Naive B cell (primary cell): ENCODE data around the gene DIO3. TPM values are rescaled to one million over a fixed set of nuclear protein-coding genes. Genes with fewer than 3 reads are reported as not detected.

Experiments
- ATAC-seq, 2 donors: fragments of 150-1000 bp; cut with Tn5 transposase; 2 replicates each; pipeline ENCODE4 v1.10.0; 2021; ENCODE audit warnings: low read depth in 2 of 2, mild to moderate bottlenecking in 2 of 2, moderate library complexity in 2 of 2
- DNase-seq: peaks from one replicate; pipeline ENCODE4 v3.0.0; 2022
- H3K27ac Mint-ChIP-seq, 6 donors: one replicate each; pipeline ENCODE4 v1.8.0; 2020 to 2022; ENCODE audit warnings: mild to moderate bottlenecking in 6 of 6, mixed read lengths in 6 of 6, moderate library complexity in 5 of 6, inconsistent platforms in 2 of 6
- H3K27me3 Mint-ChIP-seq, 3 donors: one replicate each; pipeline ENCODE4 v1.8.0; 2021 to 2022; ENCODE audit warnings: mixed read lengths in 3 of 3, mild to moderate bottlenecking in 1 of 3
- H3K36me3 Mint-ChIP-seq, 2 donors: one replicate each; pipeline ENCODE4 v1.8.0; 2020 to 2022; ENCODE audit warnings: mixed read lengths in 2 of 2, inconsistent platforms in 1 of 2, mild to moderate bottlenecking in 1 of 2
- H3K4me1 Mint-ChIP-seq, 3 donors: one replicate each; pipeline ENCODE4 v1.8.0; 2020 to 2022; ENCODE audit warnings: mixed read lengths in 3 of 3, inconsistent platforms in 1 of 3, mild to moderate bottlenecking in 1 of 3, moderate library complexity in 1 of 3
- H3K4me3 Mint-ChIP-seq, 8 donors: one replicate each; pipeline ENCODE4 v1.8.0; 2020 to 2022; ENCODE audit warnings: mild to moderate bottlenecking in 8 of 8, mixed read lengths in 8 of 8, moderate library complexity in 8 of 8, inconsistent platforms in 2 of 8
- H3K9me3 Mint-ChIP-seq, 7 donors: one replicate each; pipeline ENCODE4 v1.8.0; 2020 to 2022; ENCODE audit warnings: mixed read lengths in 7 of 7, mild to moderate bottlenecking in 5 of 7, inconsistent platforms in 2 of 7, moderate library complexity in 1 of 7
- polyA plus RNA-seq, 6 donors: library from polyadenylated mRNA; unstranded; fragments of 300-500 nt; fragmentation: Illumina TruSeq; gene quantifications; one replicate each; pipeline ENCODE4 v1.2.3, GENCODE V29; 2021; ENCODE audit warnings: low read depth in 6 of 6

Gene DIO3
- polyA plus RNA-seq, 6 donors from 2014 or later: not detected

GRCh38 chr14:101584055-101584859 lies 23.0 kb downstream of the DIO3 start:
- Mint-ChIP-seq H3K9me3 (no peaks in the 10 kb centered on the region), H3K27ac (no peak overlapping the region), H3K27me3 (peaks cover 6 to 24% (median 20%) of the 10 kb centered on the region in 3 donors), H3K36me3 (no peaks in the 10 kb centered on the region), H3K4me3 (peak overlapping the region in 2 of 8 donors; percentile 23 to 56), H3K4me1 (no peaks in the 10 kb centered on the region)
- ATAC-seq (no peak), DNase-seq (no peak)

- ATAC-seq: no peak
- Mint-ChIP-seq H3K27me3 (peaks cover 6 to 24% (median 19%) of the 10 kb centered on the region in 3 donors), H3K4me1 (no peaks in the 10 kb centered on the region), H3K4me3 (no peak overlapping the region), H3K36me3 (no peaks in the 10 kb centered on the region), H3K27ac (no peak overlapping the region), H3K9me3 (no peaks in the 10 kb centered on the region)
- DNase-seq: no peak
Observed at GRCh38 chr14:101585211-101585610, 23.9 kb downstream of the DIO3 start.

- no peaks in the 10 kb centered on the region for H3K9me3 Mint-ChIP-seq
- peak overlapping the region in 2 of 6 donors; percentile 47 to 85 for H3K27ac Mint-ChIP-seq
- H3K27me3 Mint-ChIP-seq: peaks cover 0 to 13% (median 6%) of the 10 kb centered on the region in 3 donors
- H3K36me3 Mint-ChIP-seq: no peaks in the 10 kb centered on the region
- H3K4me1 Mint-ChIP-seq: no peaks in the 10 kb centered on the region
- ATAC-seq (no peak), DNase-seq (no peak)
- peak overlapping the region in 1 of 8 donors; percentile 35 for H3K4me3 Mint-ChIP-seq
Observed at GRCh38 chr14:101586531-101587430, 25.5 kb downstream of the DIO3 start.

- H3K36me3 Mint-ChIP-seq: no peaks in the 10 kb centered on the region
- ATAC-seq: no peak
- H3K27ac Mint-ChIP-seq: peak overlapping the region in 1 of 6 donors; percentile 28
- DNase-seq: no peak
- H3K4me3 Mint-ChIP-seq: no peak overlapping the region
- no peaks in the 10 kb centered on the region for H3K4me1 Mint-ChIP-seq
- H3K9me3 Mint-ChIP-seq: no peaks in the 10 kb centered on the region
- peaks cover 0 to 7% (median 6%) of the 10 kb centered on the region in 3 donors for H3K27me3 Mint-ChIP-seq
Observed at GRCh38 chr14:101587441-101587911, 26.2 kb downstream of the DIO3 start.

GRCh38 chr14:101588286-101588975 lies 27.1 kb downstream of the DIO3 start:
- H3K36me3 Mint-ChIP-seq: no peaks in the 10 kb centered on the region
- no peak overlapping the region for H3K4me3 Mint-ChIP-seq
- peaks cover 0 to 2% (median 0%) of the 10 kb centered on the region in 3 donors for H3K4me1 Mint-ChIP-seq
- H3K27me3 Mint-ChIP-seq: peaks cover 0 to 7% (median 6%) of the 10 kb centered on the region in 3 donors
- no peak overlapping the region for H3K27ac Mint-ChIP-seq
- ATAC-seq: no peak
- DNase-seq: no peak
- no peaks in the 10 kb centered on the region for H3K9me3 Mint-ChIP-seq

- ATAC-seq (no peak), DNase-seq (no peak)
- H3K27ac Mint-ChIP-seq: no peak overlapping the region
- peaks cover 0 to under 1% (median 0%) of the 10 kb centered on the region in 7 donors for H3K9me3 Mint-ChIP-seq
- no peaks in the 10 kb centered on the region for H3K36me3 Mint-ChIP-seq
- peaks cover 0 to 7% (median 6%) of the 10 kb centered on the region in 3 donors for H3K27me3 Mint-ChIP-seq
- peaks cover 0 to 7% (median 0%) of the 10 kb centered on the region in 3 donors for H3K4me1 Mint-ChIP-seq
- no peak overlapping the region for H3K4me3 Mint-ChIP-seq
Observed at GRCh38 chr14:101588990-101589389, 27.7 kb downstream of the DIO3 start.

- Mint-ChIP-seq H3K4me1 (peaks cover 0 to 13% (median 4%) of the 10 kb centered on the region in 3 donors), H3K4me3 (no peak overlapping the region), H3K27ac (no peak overlapping the region), H3K9me3 (peaks cover 0 to 6% (median 2%) of the 10 kb centered on the region in 7 donors), H3K27me3 (peaks cover 0 to 7% (median 6%) of the 10 kb centered on the region in 3 donors), H3K36me3 (no peaks in the 10 kb centered on the region)
- no peak for DNase-seq
- ATAC-seq: no peak
Observed at GRCh38 chr14:101589486-101590015, 28.3 kb downstream of the DIO3 start.

GRCh38 chr14:101590062-101590461 lies 28.8 kb downstream of the DIO3 start:
- H3K36me3 Mint-ChIP-seq: no peaks in the 10 kb centered on the region
- peak overlapping the region in 1 of 6 donors; percentile 38 for H3K27ac Mint-ChIP-seq
- DNase-seq (no peak), ATAC-seq (no peak)
- no peak overlapping the region for H3K4me3 Mint-ChIP-seq
- H3K27me3 Mint-ChIP-seq: peaks cover 0 to 7% (median 6%) of the 10 kb centered on the region in 3 donors
- peaks cover 0 to 17% (median 4%) of the 10 kb centered on the region in 3 donors for H3K4me1 Mint-ChIP-seq
- peaks cover 0 to 11% (median 4%) of the 10 kb centered on the region in 7 donors for H3K9me3 Mint-ChIP-seq

GRCh38 chr14:101590616-101591015 lies 29.3 kb downstream of the DIO3 start:
- DNase-seq (no peak), ATAC-seq (no peak)
- Mint-ChIP-seq H3K27ac (peak overlapping the region in 4 of 6 donors; percentile 17 to 87 (median 68)), H3K36me3 (no peaks in the 10 kb centered on the region), H3K27me3 (peaks cover 0 to 7% (median 3%) of the 10 kb centered on the region in 3 donors), H3K9me3 (peaks cover 0 to 15% (median 6%) of the 10 kb centered on the region in 7 donors), H3K4me3 (no peak overlapping the region), H3K4me1 (peaks cover 3 to 21% (median 6%) of the 10 kb centered on the region in 3 donors)

- DNase-seq (no peak), ATAC-seq (no peak)
- Mint-ChIP-seq H3K9me3 (peaks cover 0 to 20% (median 7%) of the 10 kb centered on the region in 7 donors), H3K27ac (no peak overlapping the region), H3K4me1 (peaks cover 8 to 26% (median 11%) of the 10 kb centered on the region in 3 donors), H3K4me3 (no peak overlapping the region), H3K36me3 (no peaks in the 10 kb centered on the region), H3K27me3 (peaks cover 0 to 7% (median 0%) of the 10 kb centered on the region in 3 donors)
Observed at GRCh38 chr14:101591121-101591520, 29.8 kb downstream of the DIO3 start.

- Mint-ChIP-seq H3K27me3 (peaks cover 0 to 4% (median 0%) of the 10 kb centered on the region in 3 donors), H3K36me3 (no peaks in the 10 kb centered on the region), H3K9me3 (peaks cover 0 to 22% (median 10%) of the 10 kb centered on the region in 7 donors), H3K4me3 (peak overlapping the region in 1 of 8 donors; percentile 3), H3K4me1 (peaks cover 13 to 30% (median 16%) of the 10 kb centered on the region in 3 donors), H3K27ac (peak overlapping the region in 1 of 6 donors; percentile 10)
- DNase-seq (no peak), ATAC-seq (no peak)
Observed at GRCh38 chr14:101591582-101591981, 30.3 kb downstream of the DIO3 start.

- ATAC-seq (no peak), DNase-seq (no peak)
- Mint-ChIP-seq H3K27ac (peak overlapping the region in 1 of 6 donors; percentile 24), H3K27me3 (no peaks in the 10 kb centered on the region), H3K4me1 (peaks cover 31 to 51% (median 33%) of the 10 kb centered on the region in 3 donors), H3K36me3 (no peaks in the 10 kb centered on the region), H3K4me3 (no peak overlapping the region), H3K9me3 (peaks cover 5 to 22% (median 16%) of the 10 kb centered on the region in 7 donors)
Observed at GRCh38 chr14:101593411-101594238, 32.3 kb downstream of the DIO3 start.
